SKM-1 (cell line): ENCODE data around the gene ANGPTL4.
"Not testable (repeated sequence)": the region's sequence is repeated elsewhere in the genome, so short reads cannot be mapped to it uniquely, and the experiment has no call there.

Experiments
- DNase-seq: peaks from one replicate; lab custom pipeline; 2025; ENCODE audit not compliant: unreplicated experiment; lab: John Stamatoyannopoulos, UW

ANGPTL4 gene

GRCh38 chr19:8334458-8335342 lies 29.3 kb upstream of the ANGPTL4 start:
- DNase-seq: no peak

DNA sequence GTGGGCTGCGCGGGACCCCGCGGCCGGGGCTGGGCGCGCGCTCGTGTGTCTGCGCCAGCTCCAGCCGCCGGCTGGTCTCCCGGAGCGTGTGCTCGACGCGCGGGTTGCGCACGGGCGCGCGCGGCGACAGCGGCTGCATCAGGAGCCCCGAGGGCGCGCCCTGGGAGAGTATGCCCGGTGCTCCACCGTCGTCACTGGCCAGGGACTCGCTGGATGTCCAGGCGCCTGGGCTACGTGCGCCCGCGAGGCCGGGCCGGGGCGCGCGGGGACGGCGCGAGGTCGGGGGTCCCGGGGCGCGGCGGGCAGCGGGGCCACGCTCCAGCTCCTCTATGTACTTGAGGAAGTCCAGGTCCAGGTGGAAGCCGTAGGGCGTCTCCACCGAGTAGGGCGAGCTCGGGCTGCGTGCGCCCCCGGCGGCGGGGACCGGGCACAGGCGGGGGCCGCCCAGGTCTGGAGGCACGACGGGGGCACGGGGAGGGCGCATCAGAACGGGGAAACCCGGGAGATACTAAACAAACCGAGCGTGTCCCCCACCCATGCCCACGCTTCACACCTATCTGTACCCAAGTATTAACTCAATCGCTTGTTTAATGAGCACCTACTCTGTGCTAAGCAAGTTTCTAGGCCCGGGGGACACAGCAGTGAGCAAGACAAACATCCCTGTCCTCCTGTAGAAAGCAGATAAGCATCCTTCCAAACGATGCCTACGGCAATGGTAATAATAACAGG lies 28.4 kb upstream of the ANGPTL4 start:
- no peak for DNase-seq

DNA sequence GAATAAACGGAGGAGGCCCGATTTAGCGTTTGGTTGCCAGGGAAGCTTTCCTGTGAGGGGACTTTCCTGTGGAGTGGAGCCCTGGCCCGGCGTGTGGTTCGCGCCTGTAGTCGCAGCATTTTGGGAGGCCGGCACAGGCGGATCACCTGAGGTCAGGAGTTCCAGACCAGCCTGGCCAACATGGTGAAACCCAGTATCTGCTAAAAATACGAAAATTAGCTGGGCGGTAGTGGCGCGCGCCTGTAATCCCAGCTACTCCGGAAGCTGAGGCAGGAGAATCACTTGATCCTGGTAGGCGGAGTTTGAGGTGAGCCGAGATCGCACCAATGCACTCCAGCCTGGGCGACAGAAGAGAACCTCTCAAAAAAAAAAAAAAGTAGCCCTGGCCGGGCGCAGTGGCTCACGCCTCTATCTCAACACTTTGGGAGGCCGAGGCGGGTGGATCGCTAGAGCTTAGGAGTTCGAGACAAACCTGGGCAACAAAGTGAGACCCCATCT lies 27.8 kb upstream of the ANGPTL4 start:
- DNase-seq: no peak

- DNase-seq: no peak
Measured at GRCh38 chr19:8336660-8337059, 27.3 kb upstream of the ANGPTL4 start.

GRCh38 chr19:8337728-8338127 lies 26.2 kb upstream of the ANGPTL4 start:
- DNase-seq: no peak

DNA sequence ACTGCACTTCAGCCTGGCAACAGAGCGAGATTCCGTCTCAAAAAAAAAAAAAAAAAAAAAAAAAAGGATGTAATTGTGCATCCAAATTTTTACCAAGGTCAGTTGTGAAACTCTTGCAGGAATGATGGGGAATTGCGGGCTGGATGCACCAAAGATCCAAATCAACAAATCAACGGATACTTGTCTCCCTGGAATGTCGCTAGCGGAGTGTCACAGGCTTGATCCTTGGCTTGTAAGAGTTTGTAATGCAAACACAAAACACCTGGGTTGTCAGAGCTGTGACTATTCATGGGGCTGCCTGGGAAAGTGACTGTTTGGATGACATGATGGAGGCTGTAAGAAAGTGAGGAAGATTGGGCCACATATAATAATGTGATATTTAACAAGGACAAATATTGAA lies 25.1 kb upstream of the ANGPTL4 start:
- no peak for DNase-seq

DNA sequence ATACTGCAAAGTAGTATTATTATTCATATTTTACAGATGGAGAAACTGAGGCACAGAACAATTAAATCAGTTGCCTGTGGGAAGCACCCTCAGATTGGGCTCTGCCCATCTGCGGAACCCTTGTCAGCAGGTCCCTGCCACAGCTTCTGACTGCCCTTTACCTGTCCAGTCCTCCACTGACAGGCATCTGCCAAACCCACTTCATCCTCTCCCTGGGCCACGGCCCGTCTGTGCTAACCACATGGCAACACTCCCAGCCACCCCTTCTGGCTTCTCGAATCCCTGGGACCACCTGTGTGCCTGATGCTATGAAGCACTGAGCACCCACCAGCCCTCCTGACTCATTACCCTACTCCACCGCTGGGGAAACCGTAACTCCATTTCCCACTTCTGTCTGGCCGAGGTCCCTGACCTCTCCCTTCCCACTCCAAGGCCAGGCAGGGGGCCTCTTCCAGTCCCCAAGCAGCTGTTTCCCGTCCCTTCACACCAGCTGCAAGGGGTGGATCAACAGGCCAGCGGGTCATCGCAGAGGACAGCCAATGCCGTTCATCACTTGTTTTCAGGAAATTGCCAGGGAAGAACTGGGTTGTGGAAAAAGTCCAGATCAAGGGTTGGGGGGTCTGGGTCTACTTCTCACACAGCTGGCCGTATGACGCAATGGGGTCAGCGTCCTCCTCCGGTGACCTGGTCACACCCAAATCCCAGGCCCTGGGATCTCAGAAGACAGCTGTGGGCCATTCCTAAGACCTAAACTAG lies 23.4 kb upstream of the ANGPTL4 start:
- DNase-seq: no peak

GRCh38 chr19:8341504-8341903 lies 22.5 kb upstream of the ANGPTL4 start:
- not testable (repeated sequence) for DNase-seq

DNA sequence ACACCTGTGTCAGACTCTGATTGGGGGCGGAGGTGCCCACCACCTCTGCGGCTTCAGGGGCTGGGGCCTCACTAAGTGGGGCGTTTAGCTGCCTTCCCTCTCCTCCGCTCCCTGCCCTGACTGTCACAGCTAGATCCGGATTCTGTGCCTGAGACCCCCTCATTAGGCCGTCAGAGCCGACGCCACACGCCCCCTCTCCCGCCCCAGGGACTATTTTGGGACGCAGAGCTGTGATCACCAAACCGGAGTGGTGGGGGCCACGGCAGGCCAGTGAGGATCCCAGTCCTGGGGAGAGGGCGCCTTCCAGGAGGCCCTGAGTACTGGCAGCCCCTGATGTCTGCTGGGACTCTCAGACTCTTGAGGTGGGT lies 21.7 kb upstream of the ANGPTL4 start:
- no peak for DNase-seq

DNA sequence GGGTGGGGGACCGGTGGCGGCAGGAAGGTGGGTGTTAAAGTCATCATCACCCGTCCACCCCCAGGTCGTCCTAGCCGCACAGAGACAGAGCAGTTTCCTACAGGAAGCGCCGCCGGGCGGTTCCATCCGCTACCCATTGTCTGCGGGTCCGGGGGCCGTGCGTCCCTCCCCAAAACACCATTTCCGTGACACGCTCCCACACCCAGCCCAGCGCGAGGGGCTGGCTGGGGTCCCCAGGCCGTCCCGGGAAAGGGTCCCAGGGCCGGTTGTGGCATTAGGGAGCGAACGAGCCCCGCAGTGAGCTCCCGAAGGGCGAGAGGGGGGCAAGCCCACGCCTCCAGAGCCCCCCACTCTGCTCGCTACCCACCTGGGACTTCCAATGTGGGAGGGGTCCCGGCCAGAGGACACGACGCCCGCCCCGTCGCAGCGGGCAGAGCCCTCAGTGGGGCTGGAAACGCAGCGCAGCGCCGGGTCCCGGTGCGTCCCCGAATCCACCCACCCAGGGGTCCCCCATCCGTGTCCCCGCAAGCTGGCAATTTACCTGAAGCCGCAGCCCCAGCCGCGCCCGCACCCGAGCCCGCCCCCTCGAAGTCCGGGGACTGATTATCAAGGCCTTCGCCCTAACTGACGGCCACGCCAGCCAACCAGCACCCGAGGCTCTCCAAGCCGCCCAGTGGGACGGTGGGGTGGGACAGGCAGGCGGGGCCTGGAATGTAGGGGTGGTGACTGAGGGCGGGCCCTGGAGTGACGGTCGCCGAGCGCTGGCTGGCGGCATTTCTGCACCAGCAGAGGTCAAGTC lies 21.1 kb upstream of the ANGPTL4 start, which contains the start of gene KANK3:
Gene KANK3 (minus strand): TSS at position 579 of the 799 bp plus-strand sequence. CDS start 5,434 bp downstream, outside the sequence.
- no peak for DNase-seq

DNA sequence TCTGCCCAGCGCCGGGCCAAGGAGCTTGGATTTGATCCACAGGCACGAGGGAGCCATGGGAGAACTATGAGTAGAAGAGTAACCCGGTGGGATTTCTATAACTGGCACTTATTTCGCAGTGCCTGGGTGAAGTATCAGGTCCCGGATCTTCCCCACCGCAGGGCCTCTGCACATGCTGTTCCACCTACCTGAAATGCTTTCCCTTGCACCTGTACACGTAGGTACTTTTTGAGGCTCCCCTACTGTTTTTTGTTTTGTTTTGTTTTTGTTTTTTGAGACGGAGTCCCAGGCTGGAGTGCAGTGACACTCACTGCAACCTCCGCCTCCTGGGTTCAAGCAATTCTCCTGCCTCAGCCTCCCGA lies 20.5 kb upstream of the ANGPTL4 start:
- DNase-seq: no peak

DNA sequence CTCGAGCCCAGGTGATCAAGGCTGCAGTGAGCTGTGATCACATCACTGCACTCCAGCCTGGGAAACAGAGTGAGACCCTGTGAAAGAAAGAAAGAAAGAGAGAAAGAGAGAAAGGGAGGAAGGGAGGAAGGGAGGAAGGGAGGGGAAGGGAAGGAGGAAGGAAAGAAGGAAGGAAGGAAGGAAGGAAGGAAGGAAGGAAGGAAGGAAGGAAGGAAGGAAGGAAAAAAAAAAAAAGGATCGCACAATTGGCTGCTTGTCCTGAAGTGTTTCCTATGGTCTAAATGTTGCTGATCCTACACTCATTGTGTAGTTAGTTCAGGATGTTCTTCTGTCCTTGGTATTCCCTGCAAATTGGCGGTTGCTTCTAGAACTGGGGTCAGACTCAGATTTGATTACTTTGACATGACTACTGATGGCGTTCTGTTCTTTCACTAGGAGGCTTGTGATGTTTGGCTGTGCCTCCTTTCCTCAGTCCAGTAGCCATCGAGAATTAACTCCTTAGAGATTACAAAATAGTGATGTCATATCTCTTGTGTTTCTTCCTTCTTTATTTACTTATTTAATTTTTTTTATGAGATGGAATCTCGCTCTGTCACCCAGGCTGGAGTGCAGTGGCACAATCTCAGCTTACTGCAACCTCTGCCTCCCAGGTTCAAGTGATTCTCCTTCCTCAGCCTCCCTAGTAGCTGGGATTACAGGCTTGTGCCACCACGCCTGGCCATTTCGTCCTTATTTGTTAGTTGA lies 14.2 kb upstream of the ANGPTL4 start:
- not testable (repeated sequence) for DNase-seq

- no peak for DNase-seq
Measured at GRCh38 chr19:8352134-8352827, 11.7 kb upstream of the ANGPTL4 start.

DNA sequence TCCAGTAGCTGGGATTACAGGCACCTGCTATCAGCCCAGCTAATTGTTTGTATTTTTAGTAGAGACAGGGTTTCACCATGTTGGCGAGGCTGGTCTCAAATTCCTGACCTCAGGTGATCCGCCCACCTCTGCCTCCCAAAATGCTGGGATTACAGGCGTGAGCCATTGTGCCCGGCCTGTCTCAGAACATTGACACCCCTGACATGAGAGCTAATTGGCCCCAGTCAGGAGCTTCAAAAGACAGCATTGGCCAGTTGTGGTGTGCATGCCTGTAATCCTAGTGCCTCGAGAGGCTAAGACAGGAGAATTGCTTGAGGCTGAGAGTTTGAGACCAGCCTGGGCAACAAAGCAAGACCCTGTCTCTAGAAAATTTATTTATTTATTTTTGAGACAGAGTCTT lies 11.1 kb upstream of the ANGPTL4 start:
- not testable (repeated sequence) for DNase-seq

DNA sequence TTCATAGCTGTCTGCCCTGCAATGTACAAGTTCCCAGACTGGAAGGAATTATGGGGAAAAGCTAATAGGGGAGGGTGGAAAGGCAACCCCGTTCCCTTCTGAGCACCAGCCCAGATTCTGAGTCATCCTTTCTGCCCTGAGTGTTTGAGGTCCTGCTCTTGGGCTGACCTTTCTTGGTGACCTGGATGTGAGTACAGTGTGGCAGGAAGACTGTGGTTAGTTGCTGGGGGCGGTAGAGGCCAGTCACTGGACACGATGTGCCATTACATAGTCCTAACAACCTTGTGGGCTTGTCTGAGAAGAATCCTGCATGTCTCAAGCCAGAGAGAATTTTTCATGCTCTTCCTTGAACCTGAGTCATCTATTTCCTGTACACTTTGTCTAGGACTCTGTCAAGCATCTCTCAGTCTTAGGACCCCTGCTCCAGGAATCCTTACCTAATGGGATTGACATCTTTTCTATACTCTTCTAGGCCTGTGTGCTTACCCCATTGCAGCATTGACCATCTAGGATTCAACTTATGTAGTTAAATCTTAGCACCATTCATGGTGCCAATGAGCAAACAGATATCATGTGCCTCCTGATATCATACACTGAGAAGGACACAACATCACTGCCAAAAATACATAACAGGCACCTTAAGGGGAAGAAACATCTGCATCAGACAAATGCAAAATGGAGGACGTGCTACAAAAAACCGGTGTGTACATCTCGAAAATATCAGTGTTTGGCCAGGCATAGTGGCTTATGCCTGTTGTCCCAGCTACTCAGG lies 8.1 kb upstream of the ANGPTL4 start:
- DNase-seq: peak; percentile 59

DNA sequence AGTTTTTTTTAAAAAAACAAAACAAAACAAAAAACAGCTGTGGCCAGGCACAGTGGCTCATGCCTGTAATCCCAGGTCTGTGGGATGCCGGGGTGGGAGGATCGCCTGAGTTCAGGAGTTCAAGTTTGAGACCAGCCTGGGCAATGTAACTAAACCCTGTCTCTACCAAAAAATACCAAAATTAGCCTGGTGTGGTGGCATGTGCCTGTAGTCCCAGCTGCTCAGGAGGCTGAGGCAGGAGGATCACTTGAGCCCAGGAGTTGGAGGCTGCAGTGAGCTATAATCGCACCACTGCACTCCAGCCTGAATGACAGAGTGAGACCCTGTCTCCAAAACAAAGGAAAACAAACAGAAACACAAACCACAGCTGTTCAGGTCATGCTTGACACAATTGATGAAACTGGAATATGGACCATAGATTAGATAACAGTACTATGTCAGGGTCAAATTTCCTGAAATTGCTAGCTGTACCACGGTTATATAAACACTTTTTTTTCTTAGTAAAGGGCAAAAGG lies 6.9 kb upstream of the ANGPTL4 start:
- DNase-seq: no peak

DNA sequence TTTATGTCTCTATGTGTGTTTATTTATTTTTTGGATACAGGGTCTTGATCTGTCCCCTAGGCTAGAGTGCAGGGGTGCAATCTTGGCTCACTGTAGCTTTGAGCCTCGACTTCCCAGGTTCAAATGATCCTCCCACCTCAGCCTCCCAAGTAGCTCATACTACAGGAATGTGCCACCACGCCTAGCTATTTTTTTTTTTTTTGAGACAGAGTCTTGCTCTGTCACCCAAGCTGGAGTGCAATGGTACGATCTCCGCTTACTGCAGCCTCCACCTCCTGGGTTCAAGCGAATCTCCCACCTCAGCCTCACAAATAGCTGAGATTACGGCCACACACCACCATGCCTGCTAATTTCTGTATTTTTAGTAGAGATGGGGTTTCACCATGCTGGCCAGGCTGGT lies 5.0 kb upstream of the ANGPTL4 start:
- DNase-seq: no peak

- no peak for DNase-seq
Measured at GRCh38 chr19:8360196-8360595, 3.8 kb upstream of the ANGPTL4 start.
